Immature natural killer cell (primary cell): ENCODE results near the gene BET1L. TPM values are rescaled to one million over a fixed set of nuclear protein-coding genes. Genes with fewer than 3 reads are reported as not detected.

Experiments
- DNase-seq, 3 donors: peaks; one replicate each; pipeline ENCODE4 v3.0.0; 2022; ENCODE audit warnings: mixed read lengths in 1 of 3
- H3K27ac Mint-ChIP-seq, 6 donors: one replicate each; pipeline ENCODE4 v1.8.0; 2020; ENCODE audit warnings: mixed read lengths in 6 of 6, mild to moderate bottlenecking in 5 of 6, inconsistent platforms in 4 of 6, moderate library complexity in 3 of 6
- H3K27me3 Mint-ChIP-seq, 3 donors: one replicate each; pipeline ENCODE4 v1.8.0; 2020 to 2021; ENCODE audit warnings: low read depth in 3 of 3, mild to moderate bottlenecking in 3 of 3, mixed read lengths in 3 of 3, moderate library complexity in 3 of 3, inconsistent platforms in 1 of 3
- H3K36me3 Mint-ChIP-seq, 3 donors: one replicate each; pipeline ENCODE4 v1.8.0; 2020; ENCODE audit warnings: mixed read lengths in 3 of 3, inconsistent platforms in 2 of 3, mild to moderate bottlenecking in 2 of 3
- H3K4me1 Mint-ChIP-seq, 2 donors: one replicate each; pipeline ENCODE4 v1.8.0; 2020; ENCODE audit warnings: inconsistent platforms in 2 of 2, mild to moderate bottlenecking in 2 of 2, mixed read lengths in 2 of 2, moderate library complexity in 1 of 2
- H3K4me3 Mint-ChIP-seq, 5 donors: one replicate each; pipeline ENCODE4 v1.8.0; 2020; ENCODE audit warnings: mild to moderate bottlenecking in 5 of 5, mixed read lengths in 5 of 5, inconsistent platforms in 3 of 5, moderate library complexity in 3 of 5
- H3K9me3 Mint-ChIP-seq, 6 donors: one replicate each; pipeline ENCODE4 v1.8.0; 2020; ENCODE audit warnings: mild to moderate bottlenecking in 6 of 6, mixed read lengths in 6 of 6, inconsistent platforms in 4 of 6, moderate library complexity in 3 of 6
- polyA plus RNA-seq, 3 donors: library from polyadenylated mRNA; unstranded; fragments of 300-500 nt; fragmentation: Illumina TruSeq; gene quantifications; one replicate each; pipeline ENCODE4 v1.2.3, GENCODE V29; 2021

Gene BET1L, protein sequence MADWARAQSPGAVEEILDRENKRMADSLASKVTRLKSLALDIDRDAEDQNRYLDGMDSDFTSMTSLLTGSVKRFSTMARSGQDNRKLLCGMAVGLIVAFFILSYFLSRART
- 10 to 100 TPM; 12.1 to 39.5 (median 24.6) TPM for polyA plus RNA-seq

DNA sequence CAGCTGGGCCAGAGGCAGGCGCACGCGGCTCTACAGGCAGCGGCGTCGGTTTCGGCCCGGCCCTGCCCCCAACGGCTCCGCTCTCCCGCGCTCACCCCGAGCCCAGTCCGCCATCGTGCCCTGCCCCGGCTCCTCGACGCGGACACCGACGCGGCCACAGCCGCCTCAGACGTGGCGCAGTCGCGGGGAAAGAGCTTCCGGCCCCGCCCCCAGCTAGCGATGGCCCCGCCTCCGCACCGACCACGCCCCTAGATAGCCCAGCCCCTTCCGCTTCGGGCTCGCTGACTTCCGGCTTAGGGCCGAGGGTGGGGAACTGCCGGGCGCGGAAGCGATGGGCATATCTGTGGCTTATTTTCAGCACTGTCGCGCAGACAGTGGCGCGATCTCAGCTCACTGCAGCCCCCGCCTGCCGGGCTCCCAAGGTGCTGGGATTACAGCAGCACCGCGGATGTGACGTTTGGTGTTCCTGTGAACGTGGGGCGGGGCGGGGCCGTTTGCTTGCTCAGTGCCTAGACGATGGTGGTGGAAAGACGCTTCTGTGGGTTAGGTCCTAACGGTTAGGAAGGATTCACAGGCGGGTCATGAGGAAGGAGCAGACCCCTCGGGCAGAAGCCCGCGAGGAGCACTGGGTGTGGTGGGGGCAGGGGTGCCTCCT, at the start of gene BET1L, which contains the start of gene RIC8A:
Gene BET1L, minus strand, starts transcription at position 192 of the 655 bp plus-strand sequence. Its CDS starts 78 bp downstream, at position 114.
Gene RIC8A, plus strand, starts transcription at position 501 of the 655 bp plus-strand sequence. CDS start 1,147 bp downstream, outside the sequence.
- Mint-ChIP-seq H3K36me3 (peaks cover 3 to 16% (median 3%) of the 10 kb centered on the region in 3 donors), H3K27ac (peak within 1 kb of the TSS; percentile 98 to 100 (median 99))

DNA sequence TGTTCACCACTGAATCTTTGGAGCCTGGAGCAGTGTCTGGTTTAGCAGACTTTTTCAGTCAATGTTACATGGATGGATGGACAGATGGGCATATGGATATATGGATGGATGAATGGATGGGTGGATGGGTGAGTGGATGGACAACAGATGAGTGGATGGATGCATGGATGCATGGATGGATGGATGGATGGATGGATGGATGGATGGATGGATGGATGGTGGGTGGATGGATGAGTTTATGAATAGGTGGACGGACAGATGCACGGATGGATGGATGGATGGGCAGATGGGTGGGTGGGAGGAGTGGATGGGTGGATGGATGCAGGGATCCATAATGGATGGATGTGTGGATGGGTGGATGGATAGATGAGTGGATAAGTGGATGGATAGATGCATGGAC, 48.6 kb upstream of the BET1L start:
- Mint-ChIP-seq H3K27me3 (peaks cover 0 to 6% (median 0%) of the 10 kb centered on the region in 3 donors), H3K9me3 (no peaks in the 10 kb centered on the region), H3K4me1 (peaks cover 5 to 6% of the 10 kb centered on the region in 2 donors), H3K36me3 (peaks cover 8 to 12% (median 9%) of the 10 kb centered on the region in 3 donors), H3K27ac (no peak overlapping the region), H3K4me3 (no peak overlapping the region)
- no peak for DNase-seq

More for the DNA sequence above, at the start of gene BET1L, which contains the start of gene RIC8A:
- Mint-ChIP-seq H3K4me3 (peak within 1 kb of the TSS; percentile 93 to 99 (median 97)), H3K9me3 (no peaks in the 10 kb centered on the region), H3K4me1 (peaks cover 47 to 57% of the 10 kb centered on the region in 2 donors), H3K27me3 (peaks cover 17 to 29% (median 21%) of the 10 kb centered on the region in 3 donors)
- peak; percentile 97 to 99 (median 98) for DNase-seq

DNA sequence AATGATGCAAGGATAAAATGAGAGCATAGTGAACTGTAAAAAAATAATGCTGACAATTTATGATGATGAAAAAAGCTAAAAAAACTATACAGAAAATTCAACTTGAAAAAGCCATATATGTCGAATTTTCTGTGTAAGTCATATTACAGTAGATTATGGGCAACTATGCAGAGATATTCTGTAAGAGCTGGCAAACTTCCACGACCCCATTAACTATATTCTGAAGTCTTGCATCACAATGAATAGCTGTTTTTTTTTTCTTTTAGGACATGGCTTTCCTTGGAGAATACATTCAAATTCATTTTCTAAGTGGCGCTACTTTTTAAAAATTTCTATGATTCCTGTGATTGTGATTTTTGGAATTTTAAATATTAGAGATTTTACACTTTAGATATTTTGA, 48.0 kb upstream of the BET1L start:
- H3K4me1 Mint-ChIP-seq: peaks cover 8 to 9% of the 10 kb centered on the region in 2 donors
- H3K27me3 Mint-ChIP-seq: peaks cover 0 to 6% (median 0%) of the 10 kb centered on the region in 3 donors
- DNase-seq: no peak
- H3K36me3 Mint-ChIP-seq: peaks cover 8 to 17% (median 9%) of the 10 kb centered on the region in 3 donors
- no peaks in the 10 kb centered on the region for H3K9me3 Mint-ChIP-seq
- no peak overlapping the region for H3K27ac Mint-ChIP-seq
- no peak overlapping the region for H3K4me3 Mint-ChIP-seq

DNA sequence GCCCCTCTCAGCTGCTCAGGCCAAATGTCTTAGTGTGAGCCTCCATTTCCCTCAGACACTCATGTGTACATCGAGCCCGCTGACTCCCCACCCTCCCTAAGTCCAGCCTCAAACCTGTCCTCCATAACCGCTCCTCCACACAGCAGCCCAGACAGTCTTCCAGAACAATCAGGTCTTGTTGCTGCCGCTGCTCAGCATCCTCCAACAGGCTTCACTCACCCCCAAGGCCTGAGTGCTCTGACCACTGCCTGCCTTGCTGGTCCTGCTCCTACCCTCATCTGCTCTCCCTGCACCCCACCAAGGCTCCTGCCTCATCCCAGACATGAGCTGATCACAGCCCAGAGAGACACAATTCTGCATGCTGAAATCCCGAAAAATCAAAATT, 46.7 kb upstream of the BET1L start:
- DNase-seq: no peak
- Mint-ChIP-seq H3K27me3 (peaks cover 0 to 2% (median 2%) of the 10 kb centered on the region in 3 donors), H3K4me1 (peaks cover 8 to 9% of the 10 kb centered on the region in 2 donors), H3K9me3 (no peaks in the 10 kb centered on the region), H3K36me3 (peaks cover 13 to 17% (median 14%) of the 10 kb centered on the region in 3 donors), H3K4me3 (no peak overlapping the region), H3K27ac (peak overlapping the region in 2 of 6 donors; percentile 45 to 62)

DNA sequence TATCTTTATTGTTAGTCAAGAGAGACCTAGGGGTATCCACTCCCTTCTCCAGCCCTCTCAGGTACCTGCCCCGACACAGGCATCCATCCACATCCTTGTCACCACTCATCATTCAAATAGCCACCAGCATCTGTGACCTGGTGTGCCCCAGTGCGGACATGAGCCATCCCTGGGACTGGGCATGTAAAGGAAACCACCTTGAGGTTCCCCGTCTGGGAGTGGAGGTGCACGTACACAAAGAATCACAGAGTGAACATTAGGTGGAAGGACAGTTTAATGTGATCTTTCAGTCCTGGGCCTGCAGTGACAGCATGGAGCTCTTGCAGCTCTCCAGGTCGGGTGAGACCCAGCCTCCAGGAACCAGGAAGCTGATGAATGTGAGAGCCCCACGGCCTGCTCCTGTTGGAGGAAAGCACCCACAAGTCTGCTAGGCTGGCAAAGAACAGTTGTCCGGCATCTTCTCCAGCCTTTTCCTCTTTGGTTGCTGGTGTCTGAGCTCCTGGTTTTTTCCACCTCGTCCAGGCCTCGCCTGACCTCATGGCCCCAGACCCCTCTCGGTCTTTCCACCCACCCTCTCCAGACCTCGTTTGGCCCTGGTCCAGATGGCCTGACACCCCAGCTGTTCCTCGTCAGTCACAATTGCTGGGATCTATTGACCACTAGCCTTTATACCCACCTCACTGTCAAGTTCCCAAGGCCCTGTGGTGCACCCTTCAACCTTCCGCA, 46.1 kb upstream of the BET1L start:
- H3K27ac Mint-ChIP-seq: no peak overlapping the region
- peaks cover 8 to 9% of the 10 kb centered on the region in 2 donors for H3K4me1 Mint-ChIP-seq
- no peak overlapping the region for H3K4me3 Mint-ChIP-seq
- peaks cover 14 to 22% (median 18%) of the 10 kb centered on the region in 3 donors for H3K36me3 Mint-ChIP-seq
- no peaks in the 10 kb centered on the region for H3K9me3 Mint-ChIP-seq
- H3K27me3 Mint-ChIP-seq: peaks cover 0 to 2% (median 2%) of the 10 kb centered on the region in 3 donors
- no peak for DNase-seq

DNA sequence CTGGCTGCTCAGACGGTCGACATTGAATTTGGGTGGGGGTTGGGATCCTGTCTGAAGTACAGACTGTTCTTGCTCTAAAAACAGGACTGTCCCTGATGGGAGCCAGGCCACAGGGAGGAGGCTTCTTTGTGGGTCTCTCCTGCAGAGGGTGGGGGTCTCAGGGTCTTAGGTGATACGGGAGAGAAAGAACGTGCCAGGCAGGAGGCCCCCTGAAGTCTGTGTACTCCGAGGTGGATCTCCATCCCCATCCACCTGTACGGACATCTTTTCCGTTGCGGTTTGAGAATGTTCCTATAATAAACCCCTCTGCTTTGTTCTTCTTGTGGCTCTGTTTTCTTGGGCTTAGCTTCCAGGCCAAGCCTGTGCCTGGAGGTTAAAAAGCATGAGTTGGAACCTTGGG, 45.5 kb upstream of the BET1L start:
- H3K4me1 Mint-ChIP-seq: peaks cover 8 to 9% of the 10 kb centered on the region in 2 donors
- H3K9me3 Mint-ChIP-seq: no peaks in the 10 kb centered on the region
- peaks cover 0 to 2% (median 2%) of the 10 kb centered on the region in 3 donors for H3K27me3 Mint-ChIP-seq
- DNase-seq: no peak
- H3K4me3 Mint-ChIP-seq: no peak overlapping the region
- H3K27ac Mint-ChIP-seq: no peak overlapping the region
- H3K36me3 Mint-ChIP-seq: peaks cover 17 to 28% (median 22%) of the 10 kb centered on the region in 3 donors

DNA sequence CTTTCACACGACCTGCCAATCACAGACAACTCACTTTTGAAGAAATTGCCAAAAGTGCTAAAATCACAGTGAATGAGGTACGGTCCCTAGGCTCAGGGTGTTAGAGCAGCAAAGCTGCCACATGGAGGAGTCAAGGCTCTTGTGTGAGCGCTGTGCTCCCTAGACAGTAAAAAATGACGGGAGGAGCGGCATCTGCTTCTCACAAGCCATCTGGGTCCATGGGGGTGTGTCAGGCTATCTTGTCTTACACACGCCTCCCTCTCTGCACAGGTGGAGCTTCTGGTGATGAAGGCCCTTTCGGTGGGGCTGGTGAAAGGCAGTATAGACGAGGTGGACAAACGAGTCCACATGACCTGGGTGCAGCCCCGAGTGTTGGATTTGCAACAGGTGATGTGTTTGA, 44.4 kb upstream of the BET1L start:
- Mint-ChIP-seq H3K27me3 (peaks cover 0 to 2% (median 2%) of the 10 kb centered on the region in 3 donors), H3K9me3 (no peaks in the 10 kb centered on the region), H3K4me3 (no peak overlapping the region), H3K36me3 (peaks cover 25 to 39% (median 26%) of the 10 kb centered on the region in 3 donors), H3K4me1 (peaks cover 9 to 10% of the 10 kb centered on the region in 2 donors), H3K27ac (peak overlapping the region in 1 of 6 donors; percentile 32)
- DNase-seq: no peak

DNA sequence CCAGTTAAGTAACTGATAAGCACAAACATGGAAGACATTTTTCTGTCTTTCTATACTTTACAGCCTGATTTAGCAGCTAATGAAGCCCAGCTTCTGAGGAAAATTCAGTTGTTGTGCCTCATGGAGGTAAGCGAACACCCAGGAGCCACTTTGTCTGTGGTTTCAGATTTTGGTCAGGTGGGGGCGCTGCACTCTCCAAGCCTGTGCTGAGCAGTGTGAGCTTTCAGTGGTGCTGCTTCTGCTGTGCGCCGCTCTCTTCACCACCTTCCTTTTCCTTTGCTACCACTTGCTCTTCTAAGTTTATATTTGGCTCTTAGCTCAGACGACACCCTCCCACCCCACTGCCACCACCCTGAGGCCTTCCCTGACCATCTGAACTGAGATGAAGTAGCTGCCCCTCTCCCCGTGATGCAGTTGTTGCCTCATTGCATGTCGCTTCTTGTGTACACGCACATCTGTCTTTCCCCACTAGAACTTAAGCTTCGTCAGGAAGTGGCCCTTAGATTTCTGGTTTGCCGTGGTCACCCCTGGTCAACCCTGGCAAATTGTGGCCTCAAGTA, 43.6 kb upstream of the BET1L start:
- peaks cover 9 to 10% of the 10 kb centered on the region in 2 donors for H3K4me1 Mint-ChIP-seq
- peaks cover 27 to 45% (median 27%) of the 10 kb centered on the region in 3 donors for H3K36me3 Mint-ChIP-seq
- H3K4me3 Mint-ChIP-seq: peak overlapping the region in 1 of 5 donors; percentile 36
- no peaks in the 10 kb centered on the region for H3K9me3 Mint-ChIP-seq
- peak overlapping the region; percentile 28 to 89 (median 82) for H3K27ac Mint-ChIP-seq
- peak; percentile 70 to 77 (median 73) for DNase-seq
- peaks cover 0 to 2% (median 2%) of the 10 kb centered on the region in 3 donors for H3K27me3 Mint-ChIP-seq

DNA sequence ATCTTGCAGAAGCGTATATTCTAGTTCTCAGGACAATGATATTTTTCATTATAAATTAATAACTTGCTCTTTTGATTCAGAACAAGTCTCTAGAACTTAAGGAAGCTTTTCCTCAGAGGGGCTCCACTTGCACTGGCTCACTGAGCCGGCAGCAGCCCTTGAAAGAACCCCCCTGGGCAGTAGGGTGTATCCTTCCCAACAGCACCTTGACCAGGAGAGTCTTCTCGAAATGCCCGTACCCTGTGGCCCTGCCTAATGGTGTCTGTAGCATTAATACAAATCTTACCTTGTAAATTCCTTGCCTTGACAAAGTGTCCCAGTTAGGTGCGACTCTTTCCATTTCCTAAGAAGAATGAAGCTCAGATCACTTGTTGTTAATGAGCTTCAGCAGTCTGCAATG, 43.1 kb upstream of the BET1L start:
- Mint-ChIP-seq H3K36me3 (peaks cover 29 to 51% (median 33%) of the 10 kb centered on the region in 3 donors), H3K4me1 (peaks cover 10 to 12% of the 10 kb centered on the region in 2 donors), H3K27ac (peak overlapping the region in 4 of 6 donors; percentile 50 to 89 (median 85)), H3K9me3 (no peaks in the 10 kb centered on the region), H3K27me3 (peaks cover 0 to 2% (median 2%) of the 10 kb centered on the region in 3 donors), H3K4me3 (no peak overlapping the region)
- DNase-seq: no peak

DNA sequence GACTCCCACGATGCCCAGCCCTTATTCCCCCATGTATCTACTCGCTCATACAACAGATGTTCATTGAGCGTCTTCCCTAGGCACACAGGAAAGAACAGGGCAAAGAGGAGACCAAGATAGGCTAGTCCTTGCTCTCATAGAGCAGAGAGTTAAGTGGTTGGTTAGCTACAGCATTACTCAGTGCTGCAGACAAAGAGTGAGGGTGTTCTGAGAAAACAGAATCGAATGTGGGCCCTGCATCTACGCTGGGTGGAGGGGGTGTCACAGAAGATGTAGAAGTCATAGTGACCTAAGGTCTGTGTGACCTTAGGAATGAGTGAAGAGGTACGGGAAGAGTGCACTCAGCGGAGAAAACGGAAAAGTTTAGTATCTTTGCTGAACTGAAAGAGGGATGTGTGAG, 41.9 kb upstream of the BET1L start:
- Mint-ChIP-seq H3K9me3 (no peaks in the 10 kb centered on the region), H3K27ac (peak overlapping the region in 3 of 6 donors; percentile 59 to 83 (median 80)), H3K4me3 (no peak overlapping the region), H3K36me3 (peaks cover 35 to 56% (median 36%) of the 10 kb centered on the region in 3 donors), H3K4me1 (peaks cover 10 to 14% of the 10 kb centered on the region in 2 donors), H3K27me3 (peaks cover 0 to 2% (median 2%) of the 10 kb centered on the region in 3 donors)
- DNase-seq: no peak

DNA sequence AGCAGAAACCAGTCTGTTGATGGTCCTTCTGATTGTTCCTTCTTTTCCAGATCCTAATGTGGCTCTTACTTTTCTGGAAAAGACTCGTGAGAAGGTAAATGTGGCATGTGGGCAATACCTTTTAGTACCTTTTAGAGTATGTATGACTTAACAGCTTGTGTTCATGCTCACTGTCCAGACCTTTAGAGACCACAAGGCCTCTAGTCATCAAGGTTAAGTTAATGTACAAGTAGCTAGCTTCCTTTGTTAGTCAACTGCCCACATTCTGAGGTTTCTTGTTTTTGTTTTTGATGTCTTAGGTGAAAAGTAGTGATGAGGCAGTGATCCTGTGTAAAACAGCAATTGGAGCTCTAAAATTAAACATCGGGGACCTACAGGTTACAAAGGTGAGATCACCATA, 37.2 kb upstream of the BET1L start:
- peaks cover 38 to 60% (median 48%) of the 10 kb centered on the region in 3 donors for H3K36me3 Mint-ChIP-seq
- peaks cover 0 to 2% (median 0%) of the 10 kb centered on the region in 3 donors for H3K27me3 Mint-ChIP-seq
- H3K4me3 Mint-ChIP-seq: no peak overlapping the region
- no peaks in the 10 kb centered on the region for H3K9me3 Mint-ChIP-seq
- peaks cover 10 to 30% of the 10 kb centered on the region in 2 donors for H3K4me1 Mint-ChIP-seq
- H3K27ac Mint-ChIP-seq: no peak overlapping the region
- no peak for DNase-seq

DNA sequence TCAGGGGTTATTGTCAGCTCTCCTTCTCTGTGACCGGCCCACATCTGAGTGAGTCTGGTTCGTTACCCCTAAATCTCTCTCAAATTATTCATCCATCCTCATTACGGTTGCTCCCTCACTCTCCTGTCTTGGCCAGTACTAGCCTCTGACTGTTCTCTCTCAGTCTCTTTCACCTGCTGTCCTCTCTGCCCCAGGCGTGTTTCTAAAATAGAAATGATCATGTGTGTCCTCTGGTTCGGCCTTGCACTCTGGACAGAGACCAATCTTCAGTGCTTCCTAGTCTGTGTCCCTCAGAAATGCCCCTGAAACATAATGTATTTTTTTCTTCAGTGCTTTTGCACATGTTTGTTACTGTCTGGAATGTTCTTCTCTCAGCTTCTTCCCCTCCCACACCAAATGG, 34.4 kb upstream of the BET1L start:
- Mint-ChIP-seq H3K27me3 (peaks cover under 1 to 8% (median 6%) of the 10 kb centered on the region in 3 donors), H3K4me3 (no peak overlapping the region), H3K36me3 (peaks cover 23 to 39% (median 30%) of the 10 kb centered on the region in 3 donors), H3K9me3 (no peaks in the 10 kb centered on the region), H3K4me1 (peaks cover 27 to 58% of the 10 kb centered on the region in 2 donors), H3K27ac (peak overlapping the region in 5 of 6 donors; percentile 2 to 64 (median 59))
- DNase-seq: no peak

DNA sequence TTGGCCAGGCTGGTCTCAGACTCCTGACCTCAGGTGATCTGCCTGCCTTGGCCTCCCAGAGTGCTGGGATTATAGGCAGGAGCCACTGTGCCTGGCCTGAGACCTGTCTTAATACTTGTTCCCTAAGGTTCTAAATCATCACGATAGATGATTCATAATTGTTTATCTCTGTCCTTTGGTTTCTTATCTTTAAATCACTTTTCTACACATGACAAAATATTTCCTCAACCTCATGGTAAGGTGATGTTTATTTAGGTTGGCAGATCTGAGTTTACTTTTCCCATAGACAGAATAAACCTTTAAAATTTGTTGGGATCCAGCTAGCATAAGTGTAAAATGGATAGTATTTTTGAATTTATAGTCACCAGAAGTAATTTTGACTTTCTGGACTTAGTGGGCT, 33.1 kb upstream of the BET1L start:
- no peak for DNase-seq
- H3K4me1 Mint-ChIP-seq: peaks cover 32 to 62% of the 10 kb centered on the region in 2 donors
- peak overlapping the region in 4 of 6 donors; percentile 15 to 75 (median 30) for H3K27ac Mint-ChIP-seq
- H3K27me3 Mint-ChIP-seq: peaks cover 12 to 18% (median 13%) of the 10 kb centered on the region in 3 donors
- no peaks in the 10 kb centered on the region for H3K9me3 Mint-ChIP-seq
- no peak overlapping the region for H3K4me3 Mint-ChIP-seq
- peaks cover 18 to 27% (median 24%) of the 10 kb centered on the region in 3 donors for H3K36me3 Mint-ChIP-seq
